Measurements from ENCODE around the gene NDUFB2.

NDUFB2 gene

GRCh38 chr7:140745266-140746058 is 49.0 kb downstream of the NDUFB2 start:
- no peak for DNase-seq

GRCh38 chr7:140746751-140747150 is 50.2 kb downstream of the NDUFB2 start:
- DNase-seq, result no peak

- no peak for DNase-seq
These were observed 56.0 kb downstream of the NDUFB2 start for GRCh38 chr7:140752533-140752932.

GRCh38 chr7:140754506-140754905 is 58.0 kb downstream of the NDUFB2 start:
- no peak for DNase-seq
